GM21528 (cell line): ENCODE results near the gene SIX4.
A peak's percentile ranks its signal among the peaks of the same experiment; 100 is the strongest.
"Not testable (repeated sequence)": the region's sequence is repeated elsewhere in the genome, so short reads cannot be mapped to it uniquely, and the experiment has no call there.

Experiments used
- ATAC-seq: cut with Tn5 transposase; IDR thresholded peaks from one replicate; pipeline ENCODE4 v1.9.1; 2021; ENCODE audit warnings: mild to moderate bottlenecking, moderate library complexity; ENCODE audit not compliant: unreplicated experiment, low FRiP score

Gene SIX4

GRCh38 chr14:60723907-60724618 lies at the start of gene SIX4:
SIX4 (minus strand) TSS chr14:60724351; CDS start chr14:60724074, 277 bp downstream.
- ATAC-seq: peak; percentile 6

GRCh38 chr14:60773558-60773957 lies 49.4 kb upstream of the SIX4 start:
- no peak for ATAC-seq

- ATAC-seq: no peak
Measured at GRCh38 chr14:60771117-60771516, 47.0 kb upstream of the SIX4 start.

GRCh38 chr14:60768602-60769001 lies 44.5 kb upstream of the SIX4 start:
- no peak for ATAC-seq

- ATAC-seq: no peak
Measured at GRCh38 chr14:60760644-60761364, 36.7 kb upstream of the SIX4 start.

GRCh38 chr14:60760209-60760608 lies 36.1 kb upstream of the SIX4 start:
- no peak for ATAC-seq

GRCh38 chr14:60758885-60759284 lies 34.7 kb upstream of the SIX4 start:
- no peak for ATAC-seq

GRCh38 chr14:60757567-60758002 lies 33.4 kb upstream of the SIX4 start:
- no peak for ATAC-seq

- no peak for ATAC-seq
Measured at GRCh38 chr14:60756847-60757246, 32.7 kb upstream of the SIX4 start.

- peak; percentile 97 for ATAC-seq
Measured at GRCh38 chr14:60753264-60754119, 29.3 kb upstream of the SIX4 start.

- no peak for ATAC-seq
Measured at GRCh38 chr14:60744566-60744965, 20.4 kb upstream of the SIX4 start.

- no peak for ATAC-seq
Measured at GRCh38 chr14:60738843-60739508, 14.8 kb upstream of the SIX4 start.

- ATAC-seq: no peak
Measured at GRCh38 chr14:60736494-60736893, 12.3 kb upstream of the SIX4 start.

- ATAC-seq: no peak
Measured at GRCh38 chr14:60735416-60735815, 11.3 kb upstream of the SIX4 start.

GRCh38 chr14:60734465-60735242 lies 10.5 kb upstream of the SIX4 start, which contains the start of gene MNAT1:
MNAT1 (plus strand) TSS chr14:60734761; CDS start chr14:60734863, 102 bp downstream.
- ATAC-seq: peak; percentile 92

GRCh38 chr14:60732840-60733483 lies 8.8 kb upstream of the SIX4 start:
- ATAC-seq: no peak

GRCh38 chr14:60731291-60731690 lies 7.1 kb upstream of the SIX4 start:
- ATAC-seq: not testable (repeated sequence)

- peak; percentile 36 for ATAC-seq
Measured at GRCh38 chr14:60723116-60723906, 840 bp downstream of the SIX4 start.
